Epidermal melanocyte (primary cell): ENCODE results near the gene TTYH1.
"Not testable (repeated sequence)": the region's sequence is repeated elsewhere in the genome, so short reads cannot be mapped to it uniquely, and the experiment has no call there.

Experiments used
- DNase-seq: peaks from one replicate; pipeline ENCODE4 v3.0.0; 2011; ENCODE audit warnings: low spot score; ENCODE audit not compliant: insufficient read length

The TTYH1 gene

DNA sequence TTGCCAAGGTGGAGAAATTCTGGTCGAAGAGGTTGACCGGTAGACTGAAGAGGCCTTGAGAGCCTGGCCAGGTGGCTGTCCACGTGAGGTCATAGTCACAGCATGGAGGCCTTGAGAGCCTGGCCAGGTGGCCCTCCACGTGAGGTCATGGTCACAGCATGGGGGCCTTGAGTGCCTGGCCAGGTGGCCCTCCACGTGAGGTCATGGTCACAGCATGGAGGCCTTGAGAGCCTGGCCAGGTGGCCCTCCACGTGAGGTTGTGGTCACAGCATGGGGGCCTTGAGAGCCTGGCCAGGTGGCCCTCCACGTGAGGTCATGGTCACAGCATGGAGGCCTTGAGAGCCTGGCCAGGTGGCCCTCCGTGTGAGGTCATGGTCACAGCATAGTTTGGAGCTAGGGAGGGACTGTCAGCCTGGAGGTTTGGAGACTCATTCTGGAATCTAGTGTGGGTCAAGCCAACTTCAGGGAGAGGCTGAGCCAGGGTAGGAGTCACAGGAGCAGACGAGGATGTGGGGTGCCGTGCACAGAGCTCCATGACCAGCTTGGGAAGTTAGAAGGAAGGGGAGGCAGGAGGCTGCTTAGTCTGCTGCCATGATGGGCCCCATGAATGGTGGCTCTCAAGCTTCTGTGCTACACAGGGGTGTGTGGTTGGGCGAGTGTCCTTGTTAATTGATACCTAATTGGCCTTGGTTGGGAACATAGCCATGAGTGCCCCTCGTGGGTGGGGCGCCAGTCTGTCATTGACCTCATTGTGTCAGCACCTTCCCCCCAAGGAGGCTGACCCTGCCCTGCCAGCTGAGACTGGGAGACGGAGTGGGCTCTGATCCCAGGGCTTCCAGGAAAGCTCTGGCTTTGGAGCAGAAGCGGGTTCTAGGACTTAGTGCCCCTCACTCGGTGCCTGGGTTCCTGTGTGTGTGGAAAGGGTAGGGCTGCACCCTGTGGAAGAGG, 44.3 kb downstream of the TTYH1 start:
- no peak for DNase-seq

DNA sequence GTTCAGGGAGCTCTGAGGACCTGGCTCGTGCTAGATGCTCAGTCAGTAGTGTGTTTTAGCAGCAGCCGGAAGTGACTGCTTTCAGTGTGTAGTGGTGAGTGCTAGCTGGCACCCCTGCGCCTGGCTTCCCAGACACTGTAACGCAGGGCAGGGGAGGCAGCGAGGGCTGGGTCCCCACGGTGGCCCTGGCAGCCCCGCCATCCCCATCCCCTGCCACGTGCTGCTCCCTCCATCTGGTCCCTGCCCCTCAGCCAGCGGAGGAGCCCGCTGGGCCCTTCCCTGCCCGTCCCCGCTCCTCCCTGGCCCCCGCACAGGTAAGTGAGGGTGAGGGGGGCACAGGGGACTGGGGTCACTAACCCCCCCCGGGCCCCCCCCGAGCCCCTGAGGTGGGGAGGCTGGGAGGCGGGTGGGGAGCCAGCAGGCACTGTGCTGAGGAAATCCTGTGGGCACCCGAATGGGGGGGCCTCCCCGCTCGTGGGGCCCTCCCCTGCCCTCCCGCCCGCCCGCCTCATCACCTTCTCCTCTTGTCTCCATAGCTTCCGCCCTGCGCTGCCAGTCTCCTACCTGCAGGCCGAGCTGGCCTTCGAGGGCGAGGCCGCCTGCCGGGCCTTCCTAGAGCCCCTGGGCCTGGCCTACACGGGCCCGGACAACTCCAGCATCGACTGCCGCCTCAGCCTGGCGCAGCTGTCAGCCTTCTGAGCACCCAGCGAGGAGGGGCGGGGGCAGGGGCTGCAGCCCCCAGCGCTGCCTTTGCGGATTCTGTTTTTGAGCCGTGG, 45.2 kb downstream of the TTYH1 start:
- no peak for DNase-seq

DNA sequence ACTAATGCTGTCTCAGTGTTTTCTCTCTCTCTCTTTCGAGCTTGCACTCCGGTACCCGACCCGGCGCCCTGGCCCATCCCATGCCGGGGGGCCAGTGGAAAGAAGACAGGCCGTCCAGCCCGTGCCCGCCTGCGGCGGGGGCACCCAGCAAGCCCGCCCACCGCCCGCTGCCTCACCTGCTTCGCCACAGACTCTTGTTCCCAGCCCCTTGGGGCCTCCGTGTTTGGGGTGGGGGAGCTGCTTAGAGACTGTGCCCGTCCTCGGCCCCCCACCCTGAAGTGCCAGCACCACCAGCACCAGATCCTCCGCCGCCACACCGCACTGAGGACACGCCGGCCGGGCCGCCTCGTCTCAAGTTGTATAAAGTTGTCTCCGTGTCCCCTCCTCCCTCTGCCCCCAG, 45.9 kb downstream of the TTYH1 start:
- DNase-seq = no peak

DNA sequence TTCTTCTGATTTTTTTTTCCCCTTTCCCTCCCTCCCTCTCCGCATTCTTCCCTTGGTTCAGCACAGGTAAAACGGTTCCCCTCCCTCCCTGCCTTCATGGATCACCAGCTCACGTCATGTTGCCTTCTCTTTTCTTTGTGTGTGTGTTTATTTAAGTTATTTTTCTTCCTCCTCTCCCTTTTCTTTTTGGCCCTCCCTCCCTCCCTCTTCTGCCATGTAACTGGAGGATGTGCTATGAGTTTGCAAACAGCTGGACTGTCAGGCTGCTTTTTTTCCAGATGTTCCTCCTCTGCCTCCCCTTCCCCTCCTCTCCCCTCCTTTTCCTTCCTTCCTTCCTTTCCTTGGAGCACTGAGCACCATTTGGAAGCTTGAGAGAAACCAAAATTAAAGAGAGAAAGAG, 46.3 kb downstream of the TTYH1 start:
- DNase-seq = no peak

DNA sequence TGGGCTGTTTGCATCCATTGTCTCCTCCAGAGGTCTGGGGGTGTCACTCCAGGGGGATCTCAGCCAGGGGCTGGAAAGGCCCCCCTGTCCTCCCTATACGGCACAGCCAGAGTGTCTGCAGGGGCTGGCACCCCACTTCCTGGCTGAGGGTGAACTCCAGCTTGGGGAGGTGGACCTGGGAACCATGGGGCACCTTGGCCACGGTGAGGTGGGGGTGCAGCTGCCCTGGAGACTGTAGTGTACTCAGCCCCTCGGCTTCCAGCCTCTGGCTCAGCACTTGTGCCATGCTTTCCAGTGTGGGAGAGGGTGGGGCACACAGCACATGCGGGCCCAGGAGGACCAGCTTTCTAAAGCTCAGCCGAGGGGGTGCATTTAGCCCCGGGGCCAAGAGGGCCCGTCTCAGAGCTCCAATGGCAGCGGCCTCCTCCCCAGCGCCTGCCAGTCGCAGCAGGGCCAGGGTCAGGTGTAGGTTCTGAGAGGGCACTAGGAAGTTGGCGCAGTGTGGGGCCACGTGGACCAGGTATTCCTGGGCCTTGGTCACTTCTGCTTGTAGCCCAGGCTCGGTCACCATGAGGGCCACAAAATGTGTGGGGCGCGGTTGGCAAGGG, 46.9 kb downstream of the TTYH1 start:
- DNase-seq = no peak

DNA sequence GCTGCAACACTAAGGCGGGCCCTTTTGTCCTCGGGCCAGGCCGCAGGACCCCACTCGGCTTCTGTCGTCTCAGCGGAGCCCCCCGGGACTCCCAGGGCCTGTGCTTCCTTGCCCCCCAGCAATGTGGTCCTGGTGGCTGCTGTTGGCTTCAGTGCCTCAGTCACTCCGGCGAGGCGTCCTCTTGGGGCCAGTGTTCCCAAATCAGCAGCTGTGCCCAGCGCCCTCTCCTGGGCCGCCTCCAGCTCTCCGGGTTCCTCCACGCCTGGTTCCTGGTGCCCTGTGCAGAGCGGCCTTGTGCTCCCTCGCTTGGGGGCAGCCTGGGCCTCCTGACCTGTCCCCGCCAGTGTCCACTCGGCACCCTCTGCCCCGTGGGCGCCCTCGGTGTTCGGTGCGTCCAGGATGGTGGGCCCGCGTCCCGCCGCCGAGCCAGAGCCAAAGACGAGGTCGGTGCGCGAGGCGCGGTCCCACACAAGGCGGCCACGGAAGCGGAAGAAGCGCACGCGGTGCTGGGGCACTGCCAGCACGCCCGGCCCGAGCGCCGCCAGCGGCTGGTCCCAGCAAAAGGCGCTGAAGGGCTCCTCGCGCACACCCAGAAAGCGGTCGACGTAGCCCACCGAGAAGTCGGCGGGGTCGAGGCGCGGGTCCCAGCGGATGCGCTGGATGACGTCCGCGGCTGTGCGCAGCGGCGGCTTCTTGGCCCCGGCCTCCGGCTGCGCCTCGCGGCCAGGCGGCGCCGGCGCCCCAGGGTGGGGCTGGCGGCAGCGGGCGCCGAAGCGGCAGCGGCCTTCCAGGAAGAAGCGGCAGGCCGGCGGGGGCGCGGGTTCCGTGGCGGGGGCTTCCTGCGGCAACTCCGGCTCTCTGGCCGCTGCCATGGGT, 47.6 kb downstream of the TTYH1 start:
- DNase-seq = no peak

DNA sequence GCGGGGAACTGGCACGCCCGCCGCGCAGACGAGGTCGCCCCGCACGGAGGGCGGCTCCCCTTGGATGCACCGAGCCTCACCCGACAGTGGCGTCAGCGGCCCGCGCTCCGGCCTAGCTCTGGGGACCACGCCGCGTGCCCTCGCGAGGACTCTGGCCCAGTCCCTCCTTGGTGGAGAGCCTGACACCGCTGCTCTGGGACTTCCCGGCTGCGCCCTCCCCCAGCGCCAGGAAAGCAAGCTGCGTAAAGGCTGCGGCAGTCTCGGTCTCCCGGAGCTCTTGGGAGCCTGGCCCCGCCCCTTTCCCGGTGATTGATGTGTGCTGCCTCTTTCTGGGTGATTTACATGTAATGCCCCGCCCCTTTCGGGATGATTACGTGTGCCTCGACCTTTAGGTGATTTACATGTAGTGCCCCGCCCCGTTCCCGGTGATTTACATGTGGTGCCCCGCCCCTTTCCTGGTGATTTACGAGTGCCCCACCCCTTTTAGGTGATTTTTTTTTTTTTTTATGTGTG, 48.3 kb downstream of the TTYH1 start, which contains the start of gene LENG9:
Gene LENG9, minus strand, starts transcription at position 248 of the 513 bp plus-strand sequence. CDS start 252 bp downstream, outside the sequence.
- peak; percentile 93 for DNase-seq

DNA sequence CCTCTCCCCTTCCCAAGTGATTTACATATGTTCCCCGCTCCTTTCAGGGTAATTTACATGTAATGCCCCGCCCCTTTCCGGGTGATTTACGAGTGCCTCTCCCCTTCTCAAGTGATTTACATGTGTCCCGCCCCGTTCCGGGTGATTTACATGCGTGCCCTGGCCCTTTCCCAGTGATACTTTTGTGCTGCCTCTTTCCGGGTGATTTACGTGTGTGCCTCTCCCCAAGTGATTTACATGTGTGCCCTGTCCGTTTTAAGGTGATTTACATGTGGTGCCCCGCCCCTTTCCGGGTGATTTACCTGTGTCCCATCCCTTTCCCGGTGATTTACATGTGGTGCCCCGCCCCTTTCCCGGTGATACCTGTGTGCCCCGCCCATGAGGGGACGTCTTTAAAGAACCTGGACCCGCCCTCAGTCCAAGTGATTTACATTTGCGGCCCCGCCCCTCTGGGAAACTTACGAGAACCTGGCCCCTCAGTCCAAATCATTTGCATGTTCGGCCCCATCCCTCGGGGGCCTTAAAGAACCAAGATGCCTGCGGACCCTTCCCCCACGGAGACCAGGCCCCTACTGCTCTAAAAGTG, 48.9 kb downstream of the TTYH1 start:
- peak; percentile 51 for DNase-seq

DNA sequence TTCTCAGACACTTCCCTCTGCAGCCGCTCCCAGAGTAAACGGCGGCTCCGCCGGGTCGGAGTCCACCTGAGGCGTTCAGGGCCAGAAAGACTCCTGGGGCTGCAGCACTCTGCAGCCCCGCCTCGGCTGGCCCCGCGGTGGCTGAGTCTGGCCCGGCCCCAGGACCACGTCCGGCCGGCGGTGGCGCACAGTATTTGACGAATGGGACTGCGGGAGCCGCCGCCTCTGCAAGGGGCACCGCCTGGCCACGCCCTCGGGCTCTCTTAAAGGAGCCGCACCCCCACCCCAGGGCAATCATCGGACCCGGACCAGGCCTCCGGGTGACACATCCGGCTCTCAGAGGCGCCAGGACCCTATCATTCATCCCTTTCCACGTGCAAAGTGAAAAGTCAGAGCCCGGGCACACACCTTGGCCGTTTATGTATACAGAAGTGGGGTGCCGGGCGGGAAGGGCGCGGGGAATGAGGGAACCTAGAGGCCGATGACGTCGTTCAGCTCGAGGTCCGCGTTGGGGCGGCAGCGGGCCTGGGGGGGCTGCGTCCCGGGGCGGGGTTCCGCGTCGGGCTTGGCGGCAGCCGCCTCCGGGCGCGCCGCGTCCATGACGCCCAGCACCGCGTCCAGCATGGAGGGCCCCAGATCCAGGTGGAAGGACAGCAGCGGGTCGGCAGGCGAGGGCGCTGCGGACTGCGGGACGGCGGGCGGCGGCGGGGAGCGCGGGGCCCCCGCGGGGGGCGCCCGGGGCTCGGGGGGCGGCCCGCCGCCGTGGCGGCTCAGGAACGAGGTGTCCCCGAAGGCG, 49.6 kb downstream of the TTYH1 start:
- DNase-seq = peak; percentile 70

DNA sequence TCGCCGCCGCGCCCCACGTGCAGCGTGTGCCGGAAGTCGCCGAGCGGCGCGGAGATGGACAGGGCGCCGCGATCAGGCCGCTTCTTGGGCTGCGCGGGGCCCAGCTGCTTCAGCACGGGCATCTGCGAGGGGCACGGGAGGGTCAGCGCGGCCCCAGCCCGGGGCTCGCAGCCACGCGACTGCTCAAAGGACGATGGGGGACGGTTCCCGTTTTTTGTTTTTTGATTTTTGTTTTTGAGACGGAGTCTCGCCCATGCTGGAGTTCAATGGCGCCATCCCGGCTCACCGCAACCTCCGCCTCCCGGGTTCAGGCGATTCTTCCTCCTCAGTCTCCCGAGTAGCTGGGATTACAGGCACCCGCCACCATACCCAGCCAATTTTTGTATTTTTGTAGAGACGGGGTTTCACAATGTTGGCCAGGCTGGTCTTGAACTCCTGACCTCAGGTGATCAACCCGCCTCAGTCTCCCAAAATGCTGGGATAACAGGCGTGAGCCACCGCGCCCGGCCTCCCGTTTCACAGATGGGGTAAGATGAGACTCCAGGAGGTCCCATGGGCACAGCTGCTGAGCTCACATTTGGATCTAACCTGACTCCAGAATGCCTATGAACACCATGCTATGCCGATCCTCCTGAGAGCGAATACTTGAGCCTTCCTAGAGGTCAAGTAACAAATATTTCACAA, 50.3 kb downstream of the TTYH1 start:
- DNase-seq = no peak

DNA sequence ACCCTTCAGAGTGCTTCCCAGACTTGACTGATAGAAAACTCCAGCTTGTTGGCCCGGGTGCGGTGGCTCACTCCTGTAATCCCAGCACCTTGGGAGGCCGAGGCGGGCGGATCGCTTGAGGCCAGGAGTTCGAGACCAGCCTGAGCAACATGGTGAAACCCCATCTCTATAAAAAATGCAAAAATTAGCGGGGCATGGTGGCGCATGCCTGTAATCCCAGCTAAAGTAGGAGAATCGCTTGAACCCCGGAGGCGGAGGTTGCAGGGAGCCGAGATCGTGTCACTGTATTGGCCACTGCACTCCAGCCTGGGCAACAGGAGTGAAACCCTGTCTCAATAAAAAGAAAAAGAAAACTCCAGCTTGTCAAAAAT, 50.8 kb downstream of the TTYH1 start:
- DNase-seq = not testable (repeated sequence)

DNA sequence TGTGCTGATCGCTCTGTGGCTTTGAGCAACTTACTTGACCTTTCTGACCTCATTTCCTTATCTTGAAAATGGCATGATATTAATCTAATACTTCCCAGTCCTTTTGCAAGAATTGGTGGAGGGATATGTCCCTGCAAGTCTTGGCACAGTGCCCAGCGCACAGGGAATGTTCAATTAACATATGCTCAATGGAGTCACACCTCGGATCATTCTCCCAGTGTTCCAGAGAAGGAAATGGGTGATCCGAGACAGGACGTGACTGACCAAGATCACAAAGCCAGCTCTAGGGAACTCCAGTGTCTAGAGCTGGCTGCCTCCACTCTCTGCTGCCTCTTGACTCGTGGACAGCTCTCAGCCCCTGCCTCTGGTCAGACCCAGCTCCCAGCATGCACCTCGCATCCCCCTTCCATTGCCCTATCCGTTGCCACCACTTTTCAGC, 54.3 kb downstream of the TTYH1 start:
- peak; percentile 15 for DNase-seq

DNA sequence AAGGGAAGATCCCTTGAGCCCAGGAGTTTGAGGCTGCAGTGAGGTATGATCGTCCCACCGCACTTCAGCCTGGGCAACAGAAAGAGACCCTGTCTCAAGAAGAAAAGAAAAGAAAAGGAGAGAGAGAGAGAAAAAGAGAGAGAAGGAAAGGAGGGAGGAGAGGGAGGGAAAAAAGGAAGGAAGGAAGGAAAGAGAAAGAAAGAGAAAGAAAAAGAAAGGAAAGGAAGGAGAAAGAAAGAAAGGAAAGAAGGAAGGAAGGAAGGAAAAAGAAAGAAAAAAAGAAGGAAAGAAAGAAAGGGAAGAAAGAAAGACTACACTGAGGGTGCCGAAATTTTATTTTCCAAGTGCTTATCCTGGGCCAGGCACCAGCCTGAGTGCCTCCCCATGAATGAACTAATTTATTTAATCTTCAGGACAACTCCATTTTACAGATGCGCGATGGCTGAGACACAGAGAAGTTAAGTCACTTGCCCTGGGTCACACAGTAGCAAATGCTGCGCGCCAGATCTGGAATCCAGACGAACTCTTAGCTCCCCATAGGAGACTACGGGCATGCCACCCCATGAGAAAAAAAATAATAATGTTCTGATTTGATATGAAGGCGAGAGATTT, 55.1 kb downstream of the TTYH1 start:
- no peak for DNase-seq

DNA sequence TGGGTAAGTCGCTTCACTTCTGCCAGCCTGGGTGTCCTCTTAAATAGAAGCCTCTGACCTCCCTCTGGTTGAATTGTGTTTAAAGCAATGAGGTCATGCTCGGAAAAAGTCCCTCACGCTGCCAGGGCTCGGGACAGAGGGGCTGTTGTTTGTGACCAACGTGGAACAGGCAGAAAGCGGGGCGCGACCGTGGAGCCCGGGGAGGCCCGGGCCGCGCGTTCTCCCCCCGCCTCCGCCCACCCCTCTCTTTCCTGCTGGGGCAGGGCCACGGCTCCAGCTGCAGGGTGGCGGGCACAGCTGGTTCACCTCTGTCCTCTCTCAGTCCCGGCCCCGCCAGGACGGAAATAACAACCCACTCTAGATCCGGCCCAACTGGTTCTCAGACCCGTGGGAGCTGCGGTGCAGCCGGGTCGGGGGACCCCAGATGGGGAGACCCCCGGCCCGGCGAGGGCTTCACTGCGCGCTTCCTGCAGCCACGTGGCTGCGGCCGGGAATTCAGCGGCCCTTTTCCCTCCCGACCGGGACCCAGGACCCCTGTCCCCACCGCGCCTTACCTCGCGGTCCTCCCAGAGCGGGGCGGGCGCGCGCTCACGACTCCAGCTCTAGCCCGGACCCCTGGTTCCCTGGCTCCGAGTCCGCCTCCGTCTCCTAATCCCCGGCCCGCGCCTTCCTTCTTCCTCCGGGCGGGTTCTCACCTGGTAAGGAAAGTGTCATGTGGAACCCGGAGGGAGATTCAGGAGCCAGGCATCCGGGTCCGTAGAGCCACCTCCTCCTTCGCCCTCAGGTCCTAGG, 55.9 kb downstream of the TTYH1 start:
- DNase-seq = peak; percentile 16

DNA sequence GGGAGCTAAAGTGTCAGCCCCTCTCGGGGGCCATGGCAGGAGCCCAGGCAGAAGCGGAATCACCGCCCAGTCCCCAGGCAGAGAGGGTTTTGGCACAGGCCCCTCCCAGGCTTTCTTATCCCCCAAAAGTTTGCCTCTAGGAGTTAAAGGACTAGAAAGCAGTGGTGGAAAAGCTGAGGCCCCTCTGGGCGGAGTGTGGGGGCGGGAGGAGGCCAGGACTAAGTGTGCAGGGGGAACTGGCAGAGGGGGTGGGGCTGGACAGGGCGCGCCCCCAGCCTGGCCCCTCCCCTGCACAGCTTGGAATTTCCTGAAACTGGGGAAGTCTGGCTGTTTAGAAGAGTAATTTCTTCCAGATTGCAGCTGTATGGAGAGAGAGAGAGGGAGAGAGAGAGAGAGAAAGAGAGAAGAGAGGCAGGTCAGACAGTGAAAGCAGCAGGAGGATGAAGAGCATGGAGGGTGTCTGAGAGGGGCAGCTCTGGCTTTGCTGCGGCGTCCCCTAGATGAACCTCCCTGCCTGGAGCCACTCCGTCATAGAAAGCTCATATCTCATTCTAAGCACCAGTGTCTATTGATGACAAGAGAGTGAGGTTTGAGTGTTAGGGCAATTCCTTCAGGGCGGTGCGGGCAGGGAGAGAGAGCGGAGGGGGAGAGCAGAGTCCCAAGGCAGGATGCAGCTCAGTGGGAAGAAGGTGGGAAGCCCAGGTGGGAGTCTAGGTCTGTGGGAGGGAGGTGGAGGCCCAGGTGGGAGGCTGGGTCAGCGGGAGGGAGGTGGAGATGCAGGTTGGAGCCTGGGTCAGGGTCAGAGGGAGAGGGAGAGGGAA, 58.0 kb downstream of the TTYH1 start, which contains the start of gene CDC42EP5:
Gene CDC42EP5, minus strand, starts transcription at position 226 of the 821 bp plus-strand sequence. CDS start 7,749 bp downstream, outside the sequence.
- DNase-seq = peak; percentile 94

DNA sequence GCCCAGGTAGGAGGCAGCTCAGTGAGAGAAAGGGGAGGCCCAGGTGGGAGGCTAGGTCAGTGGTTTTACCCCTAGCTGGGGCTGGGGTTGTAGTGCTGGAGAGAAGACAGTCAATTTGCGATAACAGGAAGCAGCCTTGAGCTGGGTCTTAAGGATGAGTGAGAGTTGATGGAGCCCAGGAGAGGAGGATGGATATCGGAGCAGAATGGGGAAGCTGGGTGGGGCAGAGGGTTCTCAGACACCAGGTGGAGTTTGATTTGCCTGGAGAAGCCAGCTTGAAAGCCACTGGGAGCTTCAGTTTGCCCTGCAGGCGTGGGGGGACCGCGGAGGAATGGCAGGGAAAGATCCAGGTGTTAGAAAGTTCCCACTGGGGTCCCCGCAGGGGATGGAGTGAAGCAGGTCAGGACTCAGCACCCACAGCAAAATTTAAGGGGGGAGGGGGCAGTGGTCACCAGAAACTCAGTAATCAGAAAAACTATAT, 58.7 kb downstream of the TTYH1 start:
- DNase-seq = no peak
